Vagina (tissue), 2 donors: Measurements from ENCODE around the gene TAF10.

Source experiments
- POLR2A ChIP-seq, 2 donors: fragments of 450-650 bp; IDR thresholded peaks; one replicate each; pipeline ENCODE4 v1.6.1; 2017; ENCODE audit warnings: antibody characterized with exemption in 2 of 2, mild to moderate bottlenecking in 2 of 2, moderate library complexity in 2 of 2
- POLR2AphosphoS5 ChIP-seq, 2 donors: sonication (generic); formaldehyde crosslinking; IDR thresholded peaks; one replicate each; pipeline ENCODE4 v1.9.0; 2017; ENCODE audit warnings: antibody characterized with exemption in 2 of 2, mild to moderate bottlenecking in 2 of 2, low read depth in 1 of 2; ENCODE audit not compliant: insufficient read depth in 1 of 2

DNA sequence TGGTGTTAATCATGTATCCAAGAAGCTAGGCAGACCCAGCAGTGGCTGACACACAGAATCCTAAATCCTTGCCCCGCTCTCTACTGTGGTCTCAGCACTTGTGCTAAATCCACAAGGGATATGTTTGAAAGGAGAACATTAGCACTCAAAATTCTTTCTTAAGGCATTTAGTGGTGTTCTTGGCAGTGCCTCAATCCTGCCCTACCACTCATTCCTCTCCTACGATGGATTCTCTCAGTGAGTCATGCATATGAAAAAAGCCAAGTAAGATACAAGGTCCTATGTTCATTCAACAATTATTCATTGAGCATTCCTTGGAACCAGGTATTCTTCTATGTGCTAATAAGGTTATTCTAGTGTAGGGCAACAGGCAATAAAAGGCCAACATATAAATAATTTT, 39.8 kb downstream of the TAF10 start:
- TF ChIP-seq POLR2AphosphoS5 (IDR thresholded peaks at IDR 0.05; ENCODE audit: insufficient read depth in 1 of 2, low read depth in 1 of 2) (no peak), POLR2A (IDR thresholded peaks at IDR 0.05) (no peak)
